ENCODE measurements around the gene SNRK. TPM values are rescaled to one million over a fixed set of nuclear protein-coding genes. Genes with fewer than 3 reads are reported as not detected.

The SNRK gene
- total RNA-seq, 1 experiment from 2014 or later, result 12.7 TPM

GRCh38 chr3:43388175-43388574, 101.8 kb downstream of the SNRK start:
- Histone ChIP-seq H2AFZ (ENCODE audit: low read depth, low read length, poor library complexity, severe bottlenecking) (no peak overlapping the region), H3K9ac (ENCODE audit: low read length) (no peak overlapping the region), H3K4me3 (replicated peaks in 1 of 2; ENCODE audit: low read depth in 1 of 2, low read length in 2 of 2) (no peak overlapping the region), H4K20me1 (ENCODE audit: insufficient read depth) (no peaks in the 10 kb centered on the region), H3K27me3 (ENCODE audit: insufficient read depth, low read length) (no peaks in the 10 kb centered on the region), H3K79me2 (ENCODE audit: insufficient read depth, low read length) (no peaks in the 10 kb centered on the region), H3K9me2 (ENCODE audit: insufficient read depth) (no peaks in the 10 kb centered on the region), H3K27ac (ENCODE audit: low read depth, low read length) (no peak overlapping the region), H3K4me2 (ENCODE audit: low read length) (no peak overlapping the region), H3K9me3 (ENCODE audit: control insufficient read depth in 1 of 2, insufficient read depth in 1 of 2, low read depth in 1 of 2, low read length in 2 of 2) (no peaks in the 10 kb centered on the region), H3K4me1 (ENCODE audit: control insufficient read depth in 1 of 2, insufficient read depth in 2 of 2, low read length in 2 of 2) (no peaks in the 10 kb centered on the region), H3K36me3 (ENCODE audit: control insufficient read depth in 1 of 2, insufficient read depth in 2 of 2, low read length in 2 of 2) (no peaks in the 10 kb centered on the region)
- POLR2A ChIA-PET, result no interaction called here
- BruUV-seq (replicated peaks), result no TSS peak
- DNase-seq (ENCODE audit: low read depth, low spot score), result no peak
- RAD21 ChIA-PET (ENCODE audit: low non-redundant PET in 1 of 2, low total read pairs in 2 of 2, uncharacterized antibody in 2 of 2, unreplicated experiment in 2 of 2), result no interaction called here
- intact Hi-C loops (cut with micrococcal nuclease), result no loop called here
- no peak for ATAC-seq
- CTCF ChIA-PET, result no interaction called here
- TF ChIP-seq POLR2A (IDR thresholded peaks at IDR 0.05; ENCODE audit: borderline replicate concordance, extremely low read depth, insufficient read depth, insufficient read length), result no peak
- no peak for TF ChIP-seq EGR1 (IDR thresholded peaks at IDR 0.05; ENCODE audit: low read depth)
- no peak for TF ChIP-seq SP1 (IDR thresholded peaks at IDR 0.05; ENCODE audit: low read depth)

- DNase-seq (ENCODE audit: low read depth, low spot score), result no peak
- no peak for ATAC-seq
- Histone ChIP-seq H3K4me2 (ENCODE audit: low read length) (no peak overlapping the region), H3K79me2 (ENCODE audit: insufficient read depth, low read length) (no peaks in the 10 kb centered on the region), H3K9me2 (ENCODE audit: insufficient read depth) (no peaks in the 10 kb centered on the region), H3K4me3 (replicated peaks in 1 of 2; ENCODE audit: low read depth in 1 of 2, low read length in 2 of 2) (no peak overlapping the region), H2AFZ (ENCODE audit: low read depth, low read length, poor library complexity, severe bottlenecking) (no peak overlapping the region), H3K4me1 (ENCODE audit: control insufficient read depth in 1 of 2, insufficient read depth in 2 of 2, low read length in 2 of 2) (no peaks in the 10 kb centered on the region), H3K9me3 (ENCODE audit: control insufficient read depth in 1 of 2, insufficient read depth in 1 of 2, low read depth in 1 of 2, low read length in 2 of 2) (no peaks in the 10 kb centered on the region), H3K27me3 (ENCODE audit: insufficient read depth, low read length) (no peaks in the 10 kb centered on the region), H4K20me1 (ENCODE audit: insufficient read depth) (no peaks in the 10 kb centered on the region), H3K27ac (ENCODE audit: low read depth, low read length) (no peak overlapping the region), H3K36me3 (ENCODE audit: control insufficient read depth in 1 of 2, insufficient read depth in 2 of 2, low read length in 2 of 2) (no peaks in the 10 kb centered on the region), H3K9ac (ENCODE audit: low read length) (no peak overlapping the region)
- RAD21 ChIA-PET (ENCODE audit: low non-redundant PET in 1 of 2, low total read pairs in 2 of 2, uncharacterized antibody in 2 of 2, unreplicated experiment in 2 of 2), result no interaction called here
- CTCF ChIA-PET, result interaction anchor here (1.2 kb wide), 1 partner anchor 11 kb away, joined by 5 read pairs; no protein-coding TSS in a partner anchor
- POLR2A ChIA-PET, result no interaction called here
- BruUV-seq (replicated peaks), result no TSS peak
- TF ChIP-seq ZBTB33 (IDR thresholded peaks at IDR 0.05; ENCODE audit: extremely low read depth, insufficient replicate concordance, low read length) (no peak), CTCF (IDR thresholded peaks at IDR 0.05 in 2 of 3, conservative IDR thresholded peaks at IDR 0.05 in 1 of 3; ENCODE audit: borderline replicate concordance in 1 of 3, insufficient read depth in 1 of 3, low read depth in 2 of 3, low read length in 2 of 3) (no peak), TCF7L2 (IDR thresholded peaks at IDR 0.05; ENCODE audit: borderline replicate concordance, extremely low read depth, insufficient read depth, insufficient read length) (no peak), ZFX (IDR thresholded peaks at IDR 0.05) (no peak)
- intact Hi-C loops (cut with micrococcal nuclease), result no loop called here
Measured at GRCh38 chr3:43388915-43389314, 102.6 kb downstream of the SNRK start.

Data from HCT116 (cell line).